HG03378 (cell line): ENCODE results near the gene CNTNAP1.

Source experiments
- ATAC-seq: cut with Tn5 transposase; IDR thresholded peaks from one replicate; pipeline ENCODE4 v1.9.1; 2021; ENCODE audit warnings: mild to moderate bottlenecking, moderate library complexity; ENCODE audit not compliant: unreplicated experiment

The CNTNAP1 gene

GRCh38 chr17:42670789-42671657 is 11.3 kb upstream of the CNTNAP1 start:
- no peak for ATAC-seq

- no peak for ATAC-seq
Observed at GRCh38 chr17:42672038-42672437, 10.3 kb upstream of the CNTNAP1 start.

- no peak for ATAC-seq
Observed at GRCh38 chr17:42673266-42673884, 9.0 kb upstream of the CNTNAP1 start.

GRCh38 chr17:42673885-42674754 is 8.2 kb upstream of the CNTNAP1 start:
- no peak for ATAC-seq

- ATAC-seq: no peak
Observed at GRCh38 chr17:42674755-42675347, 7.5 kb upstream of the CNTNAP1 start.

GRCh38 chr17:42675348-42675964 is 6.9 kb upstream of the CNTNAP1 start:
- no peak for ATAC-seq

GRCh38 chr17:42675965-42676423 is 6.3 kb upstream of the CNTNAP1 start:
- ATAC-seq: no peak

GRCh38 chr17:42676424-42677011 is 5.8 kb upstream of the CNTNAP1 start, which contains the start of gene PLEKHH3:
Gene PLEKHH3 (minus strand): TSS chr17:42676994. CDS start chr17:42676563, 431 bp downstream.
- no peak for ATAC-seq

- ATAC-seq: peak; percentile 55
Observed at GRCh38 chr17:42677012-42677857, 5.1 kb upstream of the CNTNAP1 start.

- ATAC-seq: no peak
Observed at GRCh38 chr17:42677921-42678781, 4.2 kb upstream of the CNTNAP1 start.

GRCh38 chr17:42678951-42679491 is 3.3 kb upstream of the CNTNAP1 start:
- no peak for ATAC-seq

- no peak for ATAC-seq
Observed at GRCh38 chr17:42679492-42680330, 2.6 kb upstream of the CNTNAP1 start.

- ATAC-seq: no peak
Observed at GRCh38 chr17:42680331-42680808, 2.0 kb upstream of the CNTNAP1 start.

GRCh38 chr17:42682722-42683403 is 532 bp downstream of the CNTNAP1 start:
- no peak for ATAC-seq

GRCh38 chr17:42683407-42684034 is 1.2 kb downstream of the CNTNAP1 start:
- ATAC-seq: no peak
